Osteoblast (primary cell): ENCODE data around the gene DBN1. TPM values are rescaled to one million over a fixed set of nuclear protein-coding genes. Genes with fewer than 3 reads are reported as not detected.
"Not testable (repeated sequence)": the region's sequence is repeated elsewhere in the genome, so short reads cannot be mapped to it uniquely, and the experiment has no call there.

Experiments used
- DNase-seq: peaks from one replicate; pipeline ENCODE4 v3.0.0; 2011; ENCODE audit warnings: low spot score, mixed read lengths; ENCODE audit not compliant: insufficient read length; ENCODE audit errors: missing footprints
- H2AFZ ChIP-seq: 2 replicates; pipeline ENCODE4 v1.6.0; 2011; ENCODE audit warnings: mild to moderate bottlenecking, low read length
- H3K27ac ChIP-seq: 2 replicates; pipeline ENCODE4 v1.5.1; 2011; ENCODE audit warnings: mild to moderate bottlenecking, low read depth, low read length, moderate library complexity
- H3K27me3 ChIP-seq: 2 replicates; pipeline ENCODE4 v1.6.0; 2012; ENCODE audit warnings: mild to moderate bottlenecking, control low read depth, inconsistent platforms, low read length, moderate library complexity; ENCODE audit not compliant: insufficient read depth
- H3K36me3 ChIP-seq: 2 replicates; pipeline ENCODE4 v1.5.1; 2011; ENCODE audit warnings: mild to moderate bottlenecking, low read length, control low read depth, moderate library complexity; ENCODE audit not compliant: insufficient read depth
- H3K4me1 ChIP-seq: 2 replicates; pipeline ENCODE4 v1.5.1; 2011; ENCODE audit warnings: mild to moderate bottlenecking, low read length, control low read depth, moderate library complexity; ENCODE audit not compliant: insufficient read depth
- H3K4me2 ChIP-seq: 2 replicates; pipeline ENCODE4 v1.6.0; 2011; ENCODE audit warnings: mild to moderate bottlenecking, low read length; ENCODE audit not compliant: insufficient read depth
- H3K4me3 ChIP-seq: fragments of 200-600 bp; sonication (generic); 3 replicates; pipeline ENCODE4 v1.5.1; 2012; ENCODE audit warnings: mild to moderate bottlenecking, low read length, inconsistent platforms; ENCODE audit not compliant: insufficient read depth
- H3K79me2 ChIP-seq: 2 replicates; pipeline ENCODE4 v1.6.0; 2012; ENCODE audit warnings: mild to moderate bottlenecking, low read length, control low read depth, inconsistent platforms; ENCODE audit not compliant: insufficient read depth
- H3K9me3 ChIP-seq: 2 replicates; pipeline ENCODE4 v1.5.1; 2011; ENCODE audit warnings: low read depth, low read length, control low read depth
- H4K20me1 ChIP-seq: 2 replicates; pipeline ENCODE4 v1.6.0; 2012; ENCODE audit warnings: mild to moderate bottlenecking, low read length, control low read depth; ENCODE audit not compliant: insufficient read depth
- total RNA-seq: library from RNA; depleted of rRNA; stranded (reverse); fragments of >200 nt; gene quantifications from 2 replicates; pipeline ENCODE4 v1.2.3, GENCODE V29; 2012
- TF ChIP-seq, protein P1 (sequence below): IDR thresholded peaks from 2 replicates; pipeline ENCODE4 v1.5.1; 2011; ENCODE audit warnings: mild to moderate bottlenecking, low read depth, low read length, moderate library complexity; ENCODE audit errors: extremely low read depth

DBN1 gene
- total RNA-seq, 1 donor: 139 TPM

DNA sequence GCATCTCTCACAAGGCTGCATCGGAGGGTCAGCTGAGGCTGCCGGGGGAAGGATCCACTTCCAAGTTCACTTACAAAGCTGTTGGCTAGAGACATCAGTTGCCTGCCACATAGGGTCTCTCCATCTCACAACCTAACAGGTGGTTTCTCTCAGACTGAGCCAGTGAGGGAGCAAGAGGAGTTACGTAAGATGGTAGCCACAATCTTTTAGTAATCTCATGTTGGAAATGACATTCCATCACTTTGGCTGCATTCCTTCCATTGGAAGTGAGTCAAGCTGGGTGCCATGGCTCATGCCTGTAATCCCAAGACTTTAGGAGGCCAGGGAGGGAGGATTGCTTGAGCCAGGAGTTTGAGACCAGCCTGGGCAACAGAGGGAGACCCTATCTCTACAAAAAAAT, 54.4 kb downstream of the DBN1 start:
- H4K20me1 ChIP-seq: no peaks in the 10 kb centered on the region
- no peak overlapping the region for H3K27ac ChIP-seq
- no peak overlapping the region for H2AFZ ChIP-seq
- TF ChIP-seq, protein P1, sequence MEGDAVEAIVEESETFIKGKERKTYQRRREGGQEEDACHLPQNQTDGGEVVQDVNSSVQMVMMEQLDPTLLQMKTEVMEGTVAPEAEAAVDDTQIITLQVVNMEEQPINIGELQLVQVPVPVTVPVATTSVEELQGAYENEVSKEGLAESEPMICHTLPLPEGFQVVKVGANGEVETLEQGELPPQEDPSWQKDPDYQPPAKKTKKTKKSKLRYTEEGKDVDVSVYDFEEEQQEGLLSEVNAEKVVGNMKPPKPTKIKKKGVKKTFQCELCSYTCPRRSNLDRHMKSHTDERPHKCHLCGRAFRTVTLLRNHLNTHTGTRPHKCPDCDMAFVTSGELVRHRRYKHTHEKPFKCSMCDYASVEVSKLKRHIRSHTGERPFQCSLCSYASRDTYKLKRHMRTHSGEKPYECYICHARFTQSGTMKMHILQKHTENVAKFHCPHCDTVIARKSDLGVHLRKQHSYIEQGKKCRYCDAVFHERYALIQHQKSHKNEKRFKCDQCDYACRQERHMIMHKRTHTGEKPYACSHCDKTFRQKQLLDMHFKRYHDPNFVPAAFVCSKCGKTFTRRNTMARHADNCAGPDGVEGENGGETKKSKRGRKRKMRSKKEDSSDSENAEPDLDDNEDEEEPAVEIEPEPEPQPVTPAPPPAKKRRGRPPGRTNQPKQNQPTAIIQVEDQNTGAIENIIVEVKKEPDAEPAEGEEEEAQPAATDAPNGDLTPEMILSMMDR: no peak
- H3K27me3 ChIP-seq: peaks cover 10% of the 10 kb centered on the region
- H3K4me2 ChIP-seq: no peak overlapping the region
- no peak overlapping the region for H3K4me3 ChIP-seq
- no peaks in the 10 kb centered on the region for H3K4me1 ChIP-seq
- no peaks in the 10 kb centered on the region for H3K9me3 ChIP-seq
- peak; percentile 46 for DNase-seq
- H3K79me2 ChIP-seq: no peaks in the 10 kb centered on the region
- no peaks in the 10 kb centered on the region for H3K36me3 ChIP-seq

DNA sequence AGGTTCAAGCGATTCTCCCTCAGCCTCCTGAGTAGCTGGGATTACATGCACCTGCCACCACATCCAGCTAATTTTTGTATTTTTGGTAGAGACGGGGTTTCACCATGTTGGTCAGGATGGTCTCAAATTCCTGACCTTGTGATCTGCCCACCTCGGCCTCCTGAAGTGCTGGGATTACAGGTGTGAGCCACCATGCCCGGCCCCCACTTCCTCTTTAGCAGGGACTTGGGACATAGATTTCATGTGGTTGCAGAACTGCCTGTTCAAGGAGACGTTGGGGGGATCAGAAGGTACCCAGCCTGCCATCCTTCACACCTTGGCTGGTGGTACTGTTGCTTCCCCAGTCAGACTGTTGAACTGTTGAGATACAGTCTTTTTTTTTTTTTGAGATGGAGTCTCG, 56.4 kb downstream of the DBN1 start:
- H3K79me2 ChIP-seq, H3K27ac ChIP-seq, H3K4me2 ChIP-seq, H3K4me3 ChIP-seq, H2AFZ ChIP-seq, H3K36me3 ChIP-seq, H3K4me1 ChIP-seq, H3K9me3 ChIP-seq, H4K20me1 ChIP-seq: not testable (repeated sequence)
- peaks cover 10% of the 10 kb centered on the region for H3K27me3 ChIP-seq
- DNase-seq: peak; percentile 21

DNA sequence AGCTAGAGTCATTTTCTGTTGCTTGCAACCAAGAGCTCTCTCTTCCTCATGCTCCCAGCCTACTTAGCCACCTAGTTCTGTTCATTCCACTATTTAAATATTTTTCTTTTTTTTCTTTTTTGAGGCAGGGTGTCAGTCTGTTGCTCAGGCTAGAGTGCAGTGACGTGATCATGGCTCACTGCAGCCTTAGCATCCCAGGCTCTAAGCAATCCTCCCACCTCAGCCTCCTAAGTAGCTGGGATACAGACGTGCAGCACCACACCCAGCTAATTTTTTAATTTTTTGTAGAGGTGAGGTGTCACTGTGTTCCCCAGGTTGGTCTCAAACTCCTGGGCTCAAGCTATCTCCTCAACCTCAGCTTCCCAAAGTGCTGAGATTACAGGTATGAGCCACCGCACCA, 59.0 kb downstream of the DBN1 start:
- DNase-seq: no peak
- Histone ChIP-seq H3K4me1 (no peaks in the 10 kb centered on the region), H3K36me3 (no peaks in the 10 kb centered on the region), H3K27ac (no peak overlapping the region), H3K4me3 (no peak overlapping the region), H4K20me1 (no peaks in the 10 kb centered on the region), H2AFZ (no peak overlapping the region), H3K27me3 (peaks cover 15% of the 10 kb centered on the region), H3K79me2 (no peaks in the 10 kb centered on the region), H3K9me3 (no peaks in the 10 kb centered on the region), H3K4me2 (no peak overlapping the region)
- TF ChIP-seq, protein P1: no peak

DNA sequence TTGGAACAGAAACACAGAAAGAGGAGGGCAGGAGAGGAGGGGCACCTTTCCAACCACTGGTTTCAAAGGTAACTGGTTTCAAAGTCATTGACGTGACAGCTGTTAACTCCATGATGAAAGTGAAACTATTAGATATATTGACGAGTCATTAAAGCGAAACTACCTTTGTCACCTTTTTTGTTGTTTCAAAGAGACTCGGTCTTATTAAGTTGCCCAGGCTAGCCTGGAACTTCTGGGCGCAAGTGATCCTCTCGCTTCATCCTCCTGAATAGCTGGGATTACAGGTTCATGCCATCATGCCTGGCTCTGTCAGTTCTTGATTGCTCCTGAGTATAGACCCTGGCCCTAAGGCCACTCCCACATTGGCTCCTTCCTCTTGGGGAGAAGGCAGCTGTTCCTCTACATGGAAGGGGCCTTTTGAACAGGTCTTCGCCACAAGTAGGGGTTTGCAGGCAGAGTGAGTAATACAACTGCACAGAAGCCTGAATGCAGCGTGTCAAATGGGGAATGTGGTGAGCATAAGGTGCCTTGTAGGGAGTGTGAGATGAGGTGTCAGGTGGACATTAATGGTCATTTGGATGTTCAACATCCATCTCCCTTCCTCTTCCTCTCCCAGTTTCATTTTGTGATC, 60.7 kb downstream of the DBN1 start:
- DNase-seq: peak; percentile 23
- H4K20me1 ChIP-seq: no peaks in the 10 kb centered on the region
- peaks cover 21% of the 10 kb centered on the region for H3K27me3 ChIP-seq
- H3K4me1 ChIP-seq: no peaks in the 10 kb centered on the region
- H3K4me3 ChIP-seq: no peak overlapping the region
- H3K79me2 ChIP-seq: no peaks in the 10 kb centered on the region
- H3K27ac ChIP-seq: no peak overlapping the region
- TF ChIP-seq, protein P1: no peak
- H3K4me2 ChIP-seq: no peak overlapping the region
- no peaks in the 10 kb centered on the region for H3K9me3 ChIP-seq
- H2AFZ ChIP-seq: no peak overlapping the region
- H3K36me3 ChIP-seq: no peaks in the 10 kb centered on the region
